ENCODE data around the gene ZPBP. TPM values are rescaled to one million over a fixed set of nuclear protein-coding genes. Genes with fewer than 3 reads are reported as not detected.

Gene ZPBP
- total RNA-seq, 1 experiment from 2014 or later: not detected

DNA sequence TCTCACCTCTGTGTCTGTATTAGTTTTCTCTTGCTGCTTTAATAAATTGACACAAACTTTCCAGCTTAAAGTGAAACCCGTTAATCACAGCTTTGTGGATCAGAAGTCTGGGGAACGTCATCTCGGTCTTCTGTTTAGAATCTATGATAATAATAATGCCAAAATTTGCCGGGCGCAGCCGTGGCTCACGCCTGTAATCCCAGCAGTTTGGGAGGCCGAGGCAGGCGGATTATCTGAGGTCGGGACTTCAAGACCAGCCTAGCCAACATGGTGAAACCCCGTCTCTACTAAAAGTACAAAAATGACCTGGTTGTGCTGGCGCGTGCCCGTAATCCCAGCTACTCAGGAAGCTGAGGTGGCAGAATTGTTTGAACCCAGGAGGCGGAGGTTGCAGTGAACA, 8.8 kb upstream of the ZPBP start:
- no peak overlapping the region for H2BK20ac ChIP-seq (ENCODE audit: low read depth, low read length, poor library complexity, severe bottlenecking)
- no peak overlapping the region for H3K4me2 ChIP-seq (ENCODE audit: insufficient read depth, insufficient read length, low read length)
- Mint-ChIP-seq H3K4me1 (no peaks in the 10 kb centered on the region), H3K27me3 (ENCODE audit: low read depth) (no peaks in the 10 kb centered on the region; the same call in none of the 2 replicates), H3K36me3 (ENCODE audit: insufficient read depth in 1 of 3, low read depth in 3 of 3) (peaks cover 0 to 1% (median 0%) of the 10 kb centered on the region in 3 experiments; a peak in 1 of 7 replicates), H3K9me3 (peaks cover 2 to 3% of the 10 kb centered on the region in 2 experiments; a peak in 3 of 5 replicates), H3K4me3 (no peak overlapping the region), H3K27ac (no peak overlapping the region)
- no peaks in the 10 kb centered on the region for H3K27me3 ChIP-seq (ENCODE audit: insufficient read depth, low read length)
- no peak overlapping the region for H3K56ac ChIP-seq (ENCODE audit: insufficient read length, low read depth, low read length)
- no peak overlapping the region for H2AK5ac ChIP-seq (ENCODE audit: insufficient read length, low read length)
- H4K91ac ChIP-seq (ENCODE audit: insufficient read length, low read depth, low read length): no peak overlapping the region
- H3K4me1 ChIP-seq (ENCODE audit: insufficient read depth, low read length): no peaks in the 10 kb centered on the region
- WGBS (ENCODE audit: extremely low coverage, insufficient read length, low lambda C conversion rate): no CpG with 5 or more reads among the region's 15 CpGs
- no peaks in the 10 kb centered on the region for H4K20me1 ChIP-seq (ENCODE audit: control insufficient read depth, insufficient read depth, insufficient read length)
- H4K5ac ChIP-seq (ENCODE audit: insufficient read length, low read depth, low read length): no peak overlapping the region
- no peak overlapping the region for H3T11ph ChIP-seq (ENCODE audit: low read length)
- no peaks in the 10 kb centered on the region for H3K23me2 ChIP-seq (ENCODE audit: insufficient read length, low read depth, low read length, poor library complexity, severe bottlenecking)
- H3K9ac ChIP-seq (ENCODE audit: extremely low read depth, insufficient read length, low read length): no peak overlapping the region
- H2BK5ac ChIP-seq (ENCODE audit: insufficient read length, low read length): no peak overlapping the region
- no peak overlapping the region for H3K14ac ChIP-seq (ENCODE audit: insufficient read depth, low read length)
- H2BK15ac ChIP-seq (ENCODE audit: low read depth, low read length): no peak overlapping the region
- TF ChIP-seq, protein P1, sequence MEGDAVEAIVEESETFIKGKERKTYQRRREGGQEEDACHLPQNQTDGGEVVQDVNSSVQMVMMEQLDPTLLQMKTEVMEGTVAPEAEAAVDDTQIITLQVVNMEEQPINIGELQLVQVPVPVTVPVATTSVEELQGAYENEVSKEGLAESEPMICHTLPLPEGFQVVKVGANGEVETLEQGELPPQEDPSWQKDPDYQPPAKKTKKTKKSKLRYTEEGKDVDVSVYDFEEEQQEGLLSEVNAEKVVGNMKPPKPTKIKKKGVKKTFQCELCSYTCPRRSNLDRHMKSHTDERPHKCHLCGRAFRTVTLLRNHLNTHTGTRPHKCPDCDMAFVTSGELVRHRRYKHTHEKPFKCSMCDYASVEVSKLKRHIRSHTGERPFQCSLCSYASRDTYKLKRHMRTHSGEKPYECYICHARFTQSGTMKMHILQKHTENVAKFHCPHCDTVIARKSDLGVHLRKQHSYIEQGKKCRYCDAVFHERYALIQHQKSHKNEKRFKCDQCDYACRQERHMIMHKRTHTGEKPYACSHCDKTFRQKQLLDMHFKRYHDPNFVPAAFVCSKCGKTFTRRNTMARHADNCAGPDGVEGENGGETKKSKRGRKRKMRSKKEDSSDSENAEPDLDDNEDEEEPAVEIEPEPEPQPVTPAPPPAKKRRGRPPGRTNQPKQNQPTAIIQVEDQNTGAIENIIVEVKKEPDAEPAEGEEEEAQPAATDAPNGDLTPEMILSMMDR (conservative IDR thresholded peaks at IDR 0.05): no peak
- no peak overlapping the region for H2BK120ac ChIP-seq (ENCODE audit: low read depth, low read length, poor library complexity, severe bottlenecking)
- no peak overlapping the region for H3K23ac ChIP-seq (ENCODE audit: insufficient read length, low read depth, low read length)
- no peak overlapping the region for H2BK12ac ChIP-seq (ENCODE audit: insufficient read length, low read depth, low read length)
- H2AFZ ChIP-seq (ENCODE audit: low read length): no peak overlapping the region
- H3K18ac ChIP-seq (ENCODE audit: insufficient read length, low read depth, low read length): no peak overlapping the region
- DNase-seq: no peak
- H3K27ac ChIP-seq (ENCODE audit: insufficient read length, low read depth, low read length): no peak overlapping the region
- no peak overlapping the region for H4K8ac ChIP-seq (replicated peaks; ENCODE audit: insufficient read length, low read depth, low read length)
- H3K4ac ChIP-seq (ENCODE audit: low read depth, low read length): no peak overlapping the region
- H3K9me3 ChIP-seq (ENCODE audit: control insufficient read depth, low read depth, low read length): no peaks in the 10 kb centered on the region
- H3K79me1 ChIP-seq (ENCODE audit: insufficient read depth, low read depth, low read length, poor library complexity, severe bottlenecking): no peaks in the 10 kb centered on the region
- H3K79me2 ChIP-seq (ENCODE audit: insufficient read depth, low read length): no peaks in the 10 kb centered on the region

Data from H9 (cell line).